COR-L47 (cell line): ENCODE data around the gene COL20A1.

ENCODE experiments used
- DNase-seq: peaks from one replicate; lab custom pipeline; 2025; lab: John Stamatoyannopoulos, UW

The COL20A1 gene

GRCh38 chr20:63348828-63349515 is 56.0 kb downstream of the COL20A1 start:
- DNase-seq: no peak

- DNase-seq: no peak
These were observed 56.5 kb downstream of the COL20A1 start for GRCh38 chr20:63349516-63349895.

GRCh38 chr20:63350196-63350595 is 57.2 kb downstream of the COL20A1 start:
- no peak for DNase-seq

- DNase-seq: no peak
These were observed 57.8 kb downstream of the COL20A1 start for GRCh38 chr20:63350597-63351325.

GRCh38 chr20:63351326-63351700 is 58.3 kb downstream of the COL20A1 start:
- DNase-seq: no peak

- peak; percentile 75 for DNase-seq
These were observed 59.0 kb downstream of the COL20A1 start for GRCh38 chr20:63351811-63352591.

GRCh38 chr20:63352811-63353221 is 59.8 kb downstream of the COL20A1 start:
- DNase-seq: no peak

- no peak for DNase-seq
These were observed 61.8 kb downstream of the COL20A1 start for GRCh38 chr20:63354636-63355350.

GRCh38 chr20:63355781-63356295 is 62.9 kb downstream of the COL20A1 start:
- no peak for DNase-seq

- no peak for DNase-seq
These were observed 63.5 kb downstream of the COL20A1 start for GRCh38 chr20:63356511-63356910.

GRCh38 chr20:63356931-63357879 is 64.2 kb downstream of the COL20A1 start:
- DNase-seq: no peak

GRCh38 chr20:63357921-63358905 is 65.2 kb downstream of the COL20A1 start:
- peak; percentile 98 for DNase-seq

GRCh38 chr20:63359164-63359934 is 66.4 kb downstream of the COL20A1 start:
- no peak for DNase-seq

- no peak for DNase-seq
These were observed 67.2 kb downstream of the COL20A1 start for GRCh38 chr20:63359937-63360849.

GRCh38 chr20:63360850-63361518 is 68.0 kb downstream of the COL20A1 start, which contains the start of gene CHRNA4:
Gene CHRNA4, minus strand, starts transcription at chr20:63361349. Its CDS starts 184 bp downstream, at chr20:63361165.
- no peak for DNase-seq

- peak; percentile 48 for DNase-seq
These were observed 68.8 kb downstream of the COL20A1 start for GRCh38 chr20:63361519-63362435.
